Uterus (tissue), 2 donors: ENCODE measurements around the gene ISX.

Experiments
- POLR2A ChIP-seq, 2 donors: fragments of 450-650 bp; IDR thresholded peaks; one replicate each; pipeline ENCODE4 v1.6.1; 2016; ENCODE audit warnings: antibody characterized with exemption in 2 of 2, mild to moderate bottlenecking in 1 of 2, moderate library complexity in 1 of 2
- TF ChIP-seq, protein P1 (sequence below), 4 experiments: fragments of 200-600 bp in 2 of 4; fragments of 450-650 bp in 2 of 4; sonication (generic) in 2 of 4; IDR thresholded peaks; one replicate each; pipeline ENCODE4 v1.5.1; 2016 to 2019; ENCODE audit warnings: antibody characterized with exemption in 4 of 4, mild to moderate bottlenecking in 2 of 4, moderate library complexity in 1 of 4

DNA sequence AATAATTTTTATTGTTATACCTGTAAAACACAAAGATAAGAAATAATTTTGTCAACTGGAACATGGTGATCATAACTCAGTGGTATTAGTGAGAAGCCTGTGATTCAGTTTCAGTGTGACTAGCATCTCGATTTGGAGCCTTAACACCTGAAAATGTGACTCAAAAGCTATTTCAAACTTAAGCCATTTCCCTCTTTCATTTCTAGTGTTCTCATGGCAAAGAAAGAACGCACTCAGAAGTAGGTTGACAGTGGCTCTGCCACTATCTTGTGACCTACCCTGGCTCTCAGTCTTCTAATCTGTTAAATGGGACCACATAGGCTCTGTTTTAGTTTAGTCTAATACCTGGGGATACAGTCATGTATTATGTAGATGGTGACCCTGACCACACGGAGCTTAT, 62.7 kb downstream of the ISX start:
- TF ChIP-seq, protein P1, sequence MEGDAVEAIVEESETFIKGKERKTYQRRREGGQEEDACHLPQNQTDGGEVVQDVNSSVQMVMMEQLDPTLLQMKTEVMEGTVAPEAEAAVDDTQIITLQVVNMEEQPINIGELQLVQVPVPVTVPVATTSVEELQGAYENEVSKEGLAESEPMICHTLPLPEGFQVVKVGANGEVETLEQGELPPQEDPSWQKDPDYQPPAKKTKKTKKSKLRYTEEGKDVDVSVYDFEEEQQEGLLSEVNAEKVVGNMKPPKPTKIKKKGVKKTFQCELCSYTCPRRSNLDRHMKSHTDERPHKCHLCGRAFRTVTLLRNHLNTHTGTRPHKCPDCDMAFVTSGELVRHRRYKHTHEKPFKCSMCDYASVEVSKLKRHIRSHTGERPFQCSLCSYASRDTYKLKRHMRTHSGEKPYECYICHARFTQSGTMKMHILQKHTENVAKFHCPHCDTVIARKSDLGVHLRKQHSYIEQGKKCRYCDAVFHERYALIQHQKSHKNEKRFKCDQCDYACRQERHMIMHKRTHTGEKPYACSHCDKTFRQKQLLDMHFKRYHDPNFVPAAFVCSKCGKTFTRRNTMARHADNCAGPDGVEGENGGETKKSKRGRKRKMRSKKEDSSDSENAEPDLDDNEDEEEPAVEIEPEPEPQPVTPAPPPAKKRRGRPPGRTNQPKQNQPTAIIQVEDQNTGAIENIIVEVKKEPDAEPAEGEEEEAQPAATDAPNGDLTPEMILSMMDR (IDR thresholded peaks at IDR 0.05): no peak
- TF ChIP-seq POLR2A (IDR thresholded peaks at IDR 0.05): no peak
